ENCODE data around the gene LARP1B. TPM values are rescaled to one million over a fixed set of nuclear protein-coding genes. Genes with fewer than 3 reads are reported as not detected.

Gene LARP1B
- total and polyA plus RNA-seq, 2 of the 8 experiments (the other 6 are each of a cell fraction or from before 2014, with no cell fraction given): 10.6 to 47.0 TPM

- TF ChIP-seq KDM5A (IDR thresholded peaks at IDR 0.05; ENCODE audit: low read length): no peak
- no peak for TF ChIP-seq JUND (IDR thresholded peaks at IDR 0.05; ENCODE audit: low read length)
- TF ChIP-seq CTBP2 (IDR thresholded peaks at IDR 0.05; ENCODE audit: borderline replicate concordance, insufficient read depth, insufficient read length, low read length): no peak
- TF ChIP-seq, protein P1, sequence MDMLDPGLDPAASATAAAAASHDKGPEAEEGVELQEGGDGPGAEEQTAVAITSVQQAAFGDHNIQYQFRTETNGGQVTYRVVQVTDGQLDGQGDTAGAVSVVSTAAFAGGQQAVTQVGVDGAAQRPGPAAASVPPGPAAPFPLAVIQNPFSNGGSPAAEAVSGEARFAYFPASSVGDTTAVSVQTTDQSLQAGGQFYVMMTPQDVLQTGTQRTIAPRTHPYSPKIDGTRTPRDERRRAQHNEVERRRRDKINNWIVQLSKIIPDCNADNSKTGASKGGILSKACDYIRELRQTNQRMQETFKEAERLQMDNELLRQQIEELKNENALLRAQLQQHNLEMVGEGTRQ (IDR thresholded peaks at IDR 0.05; ENCODE audit: low read length): no peak
- TF ChIP-seq RAD21 (IDR thresholded peaks at IDR 0.05 in 1 of 2, conservative IDR thresholded peaks at IDR 0.05 in 1 of 2; ENCODE audit: low read depth in 2 of 2, low read length in 2 of 2): no peak
- TF ChIP-seq, protein P2, sequence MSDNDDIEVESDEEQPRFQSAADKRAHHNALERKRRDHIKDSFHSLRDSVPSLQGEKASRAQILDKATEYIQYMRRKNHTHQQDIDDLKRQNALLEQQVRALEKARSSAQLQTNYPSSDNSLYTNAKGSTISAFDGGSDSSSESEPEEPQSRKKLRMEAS (IDR thresholded peaks at IDR 0.05): no peak
Observed at GRCh38 chr4:128228845-128229795, 168.0 kb downstream of the LARP1B start (continued).

All from H1 (cell line).